MM.1S (cell line): ENCODE data around the gene MYF6.
A peak's percentile ranks its signal among the peaks of the same experiment; 100 is the strongest.

ENCODE experiments used
- DNase-seq: peaks from one replicate; pipeline ENCODE4 v3.0.0-alpha.2; 2015
- H2AFZ ChIP-seq: fragments of 300-600 bp; sonication (generic); 2 replicates; pipeline ENCODE4 v1.6.0; 2016; ENCODE audit warnings: antibody characterized with exemption, low read length
- H3F3A ChIP-seq: fragments of 300-600 bp; sonication (generic); 2 replicates; pipeline ENCODE4 v1.6.1; 2016; ENCODE audit warnings: mild to moderate bottlenecking, antibody characterized with exemption, low read length, moderate library complexity, mixed read lengths; ENCODE audit not compliant: insufficient read depth
- H3K27ac ChIP-seq: fragments of 300-600 bp; sonication (generic); 2 replicates; pipeline ENCODE4 v1.5.1; 2016; ENCODE audit warnings: mild to moderate bottlenecking, low read length
- H3K27me3 ChIP-seq: fragments of 300-600 bp; sonication (generic); replicated peaks from 2 replicates; pipeline ENCODE4 v1.6.0; 2016; ENCODE audit warnings: low read length; ENCODE audit not compliant: insufficient read depth
- H3K36me3 ChIP-seq: fragments of 300-600 bp; sonication (generic); replicated peaks from 2 replicates; pipeline ENCODE4 v1.6.1; 2016; ENCODE audit warnings: mild to moderate bottlenecking, low read length, mixed read lengths; ENCODE audit not compliant: insufficient read depth
- H3K4me1 ChIP-seq: fragments of 300-600 bp; sonication (generic); 2 replicates; pipeline ENCODE4 v1.6.1; 2016; ENCODE audit warnings: low read length, mixed read lengths
- H3K4me2 ChIP-seq: fragments of 300-600 bp; sonication (generic); 2 replicates; pipeline ENCODE4 v1.6.0; 2016; ENCODE audit warnings: low read depth, low read length
- H3K4me3 ChIP-seq: fragments of 300-600 bp; sonication (generic); 2 replicates; pipeline ENCODE4 v1.5.1; 2016; ENCODE audit warnings: low read length, mixed read lengths
- H3K79me2 ChIP-seq: fragments of 300-600 bp; sonication (generic); 2 replicates; pipeline ENCODE4 v1.6.1; 2016; ENCODE audit warnings: mixed run types, low read length, mixed read lengths
- H3K9ac ChIP-seq: fragments of 300-600 bp; sonication (generic); 2 replicates; pipeline ENCODE4 v1.6.1; 2016; ENCODE audit warnings: low read length, mixed read lengths
- H3K9me2 ChIP-seq: fragments of 300-600 bp; sonication (generic); replicated peaks from 2 replicates; pipeline ENCODE4 v1.6.1; 2016; ENCODE audit warnings: mild to moderate bottlenecking, low read length, mixed read lengths; ENCODE audit not compliant: insufficient read depth
- H3K9me3 ChIP-seq: fragments of 300-600 bp; sonication (generic); replicated peaks from 2 replicates; pipeline ENCODE4 v1.6.1; 2016; ENCODE audit warnings: mild to moderate bottlenecking, low read length, mixed read lengths; ENCODE audit not compliant: insufficient read depth
- H4K20me1 ChIP-seq: fragments of 300-600 bp; sonication (generic); 2 replicates; pipeline ENCODE4 v1.6.1; 2016; ENCODE audit warnings: mild to moderate bottlenecking, low read length, moderate library complexity, mixed read lengths; ENCODE audit not compliant: insufficient read depth
- CTCF ChIP-seq: fragments of 300-600 bp; sonication (generic); IDR thresholded peaks from 2 replicates; pipeline ENCODE4 v1.5.1; 2016; ENCODE audit warnings: antibody characterized with exemption, low read length, mixed read lengths
- EZH2 ChIP-seq: fragments of 300-600 bp; sonication (generic); optimal IDR thresholded peaks from 2 replicates; pipeline ENCODE3; 2017; ENCODE audit warnings: low read depth, mild to moderate bottlenecking, antibody characterized with exemption, low read length, mixed read lengths
- EZH2phosphoT487 ChIP-seq: fragments of 300-600 bp; sonication (generic); IDR thresholded peaks from 2 replicates; pipeline ENCODE4 v1.6.1; 2018; ENCODE audit warnings: antibody characterized with exemption, low read length

Gene MYF6

DNA sequence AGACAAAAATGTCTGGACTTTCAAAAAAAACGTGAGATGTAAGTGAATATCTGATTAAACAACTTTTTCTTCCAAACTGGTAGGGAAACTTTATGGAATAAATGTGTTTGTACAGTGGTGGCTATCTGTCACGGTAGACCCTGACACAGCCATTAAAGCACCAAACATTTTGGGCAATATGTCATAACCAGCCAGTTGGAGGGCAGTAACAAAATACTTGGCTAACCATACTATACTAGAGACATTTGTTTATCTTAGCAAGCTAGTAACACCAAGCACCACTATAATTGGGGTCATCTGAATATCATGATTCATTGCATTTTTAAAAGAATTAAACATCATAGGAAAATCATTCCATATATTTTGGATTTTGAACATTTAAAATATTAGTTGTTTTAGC lies 6.0 kb upstream of the MYF6 start:
- no peaks in the 10 kb centered on the region for H4K20me1 ChIP-seq
- H3K9me3 ChIP-seq = no peaks in the 10 kb centered on the region
- H3K79me2 ChIP-seq = no peaks in the 10 kb centered on the region
- no peaks in the 10 kb centered on the region for H3K36me3 ChIP-seq
- H3K4me2 ChIP-seq = no peak overlapping the region
- no peak for TF ChIP-seq EZH2
- TF ChIP-seq CTCF = no peak
- TF ChIP-seq EZH2phosphoT487 = no peak
- no peaks in the 10 kb centered on the region for H3K9me2 ChIP-seq
- H3K27me3 ChIP-seq = no peaks in the 10 kb centered on the region
- H3K27ac ChIP-seq = no peak overlapping the region
- no peak overlapping the region for H2AFZ ChIP-seq
- no peak overlapping the region for H3K9ac ChIP-seq
- H3K4me3 ChIP-seq = no peak overlapping the region
- no peak for DNase-seq
- peaks cover 18% of the 10 kb centered on the region for H3F3A ChIP-seq
- peaks cover 13% of the 10 kb centered on the region for H3K4me1 ChIP-seq

- peak overlapping the region; percentile 61; the same call in 1 of the 2 replicates for H3K9ac ChIP-seq
- TF ChIP-seq CTCF = no peak
- TF ChIP-seq EZH2 = no peak
- TF ChIP-seq EZH2phosphoT487 = no peak
- no peaks in the 10 kb centered on the region for H3K9me3 ChIP-seq
- H3K4me2 ChIP-seq = peak overlapping the region; percentile 77
- H4K20me1 ChIP-seq = no peaks in the 10 kb centered on the region
- peak overlapping the region; percentile 68 for H3K4me3 ChIP-seq
- H3K27me3 ChIP-seq = no peaks in the 10 kb centered on the region
- H3F3A ChIP-seq = peaks cover 18% of the 10 kb centered on the region
- peak overlapping the region; percentile 86 for H3K27ac ChIP-seq
- H3K4me1 ChIP-seq = peaks cover 13% of the 10 kb centered on the region
- H3K79me2 ChIP-seq = no peaks in the 10 kb centered on the region
- DNase-seq = peak; percentile 84
- no peaks in the 10 kb centered on the region for H3K9me2 ChIP-seq
- H3K36me3 ChIP-seq = no peaks in the 10 kb centered on the region
- peak overlapping the region; percentile 84 for H2AFZ ChIP-seq
Measured at GRCh38 chr12:80702889-80703805, 4.3 kb upstream of the MYF6 start.

DNA sequence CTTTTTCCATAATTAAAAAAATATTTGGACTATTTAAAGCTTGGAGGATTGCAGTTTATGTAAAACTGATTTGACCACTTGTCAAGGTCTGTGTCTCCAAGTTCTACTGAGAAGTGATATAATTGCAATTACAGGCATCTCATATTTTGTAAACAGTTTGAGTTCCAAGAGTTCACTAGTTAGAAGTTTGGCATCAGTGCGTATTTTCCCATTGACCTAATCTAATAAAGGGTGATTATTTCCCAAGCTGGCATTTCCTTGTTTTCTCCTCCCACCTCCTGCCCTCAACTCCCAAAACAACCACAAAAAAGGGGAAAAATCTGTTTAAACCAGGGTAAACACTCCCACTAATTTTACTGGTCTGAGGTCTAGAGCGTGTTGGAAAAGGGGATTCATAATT lies 3.0 kb upstream of the MYF6 start:
- Histone ChIP-seq H3K36me3 (no peaks in the 10 kb centered on the region), H3K4me1 (peaks cover 13% of the 10 kb centered on the region), H3K27me3 (no peaks in the 10 kb centered on the region), H3K4me3 (no peak overlapping the region), H4K20me1 (no peaks in the 10 kb centered on the region), H3K79me2 (no peaks in the 10 kb centered on the region), H3K9me3 (no peaks in the 10 kb centered on the region), H3F3A (peaks cover 18% of the 10 kb centered on the region), H3K9ac (no peak overlapping the region), H3K4me2 (no peak overlapping the region), H2AFZ (no peak overlapping the region), H3K27ac (no peak overlapping the region), H3K9me2 (no peaks in the 10 kb centered on the region)
- TF ChIP-seq EZH2phosphoT487 = no peak
- no peak for TF ChIP-seq CTCF
- TF ChIP-seq EZH2 = no peak
- no peak for DNase-seq
